ENCODE results near the gene PFKP.

- no peak for TF ChIP-seq POLR2A (IDR thresholded peaks at IDR 0.05)
- TF ChIP-seq CTCF (IDR thresholded peaks at IDR 0.05) = no peak
These were observed 49.3 kb downstream of the PFKP start for GRCh38 chr10:3116508-3117100.
